GM15510 (cell line): ENCODE data around the gene KIAA0319L.

Experiments used
- POLR2A ChIP-seq: IDR thresholded peaks from 3 replicates; pipeline ENCODE4 v1.6.1; 2011; ENCODE audit warnings: borderline replicate concordance; ENCODE audit not compliant: insufficient read length; ENCODE audit errors: extremely low read depth

KIAA0319L gene

DNA sequence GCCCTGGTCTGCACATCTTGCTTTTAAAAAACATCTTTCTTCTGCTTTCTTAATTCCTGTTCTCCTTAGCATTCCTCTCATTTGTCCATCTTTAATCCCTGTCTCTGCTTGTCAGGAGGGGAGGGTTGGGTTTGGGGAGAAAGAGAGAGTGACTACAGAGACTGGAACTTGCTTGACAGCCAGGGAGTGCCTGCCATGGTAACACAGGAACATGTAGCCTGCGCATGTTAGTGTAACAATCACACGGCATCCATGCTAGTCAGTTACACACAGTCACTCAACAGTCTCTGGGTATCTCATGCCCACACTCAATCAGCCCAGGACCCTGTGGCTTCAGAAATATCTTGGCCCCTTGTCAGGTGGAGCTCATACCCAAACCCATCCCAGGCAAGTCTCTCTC, 15.1 kb upstream of the KIAA0319L start:
- TF ChIP-seq POLR2A, result no peak

- no peak for TF ChIP-seq POLR2A
Observed at GRCh38 chr1:35571263-35571662, 14.1 kb upstream of the KIAA0319L start.

GRCh38 chr1:35570589-35571137, 13.5 kb upstream of the KIAA0319L start:
- TF ChIP-seq POLR2A, result no peak

GRCh38 chr1:35569936-35570335, 12.7 kb upstream of the KIAA0319L start:
- no peak for TF ChIP-seq POLR2A

GRCh38 chr1:35568975-35569395, 11.8 kb upstream of the KIAA0319L start:
- TF ChIP-seq POLR2A, result no peak

DNA sequence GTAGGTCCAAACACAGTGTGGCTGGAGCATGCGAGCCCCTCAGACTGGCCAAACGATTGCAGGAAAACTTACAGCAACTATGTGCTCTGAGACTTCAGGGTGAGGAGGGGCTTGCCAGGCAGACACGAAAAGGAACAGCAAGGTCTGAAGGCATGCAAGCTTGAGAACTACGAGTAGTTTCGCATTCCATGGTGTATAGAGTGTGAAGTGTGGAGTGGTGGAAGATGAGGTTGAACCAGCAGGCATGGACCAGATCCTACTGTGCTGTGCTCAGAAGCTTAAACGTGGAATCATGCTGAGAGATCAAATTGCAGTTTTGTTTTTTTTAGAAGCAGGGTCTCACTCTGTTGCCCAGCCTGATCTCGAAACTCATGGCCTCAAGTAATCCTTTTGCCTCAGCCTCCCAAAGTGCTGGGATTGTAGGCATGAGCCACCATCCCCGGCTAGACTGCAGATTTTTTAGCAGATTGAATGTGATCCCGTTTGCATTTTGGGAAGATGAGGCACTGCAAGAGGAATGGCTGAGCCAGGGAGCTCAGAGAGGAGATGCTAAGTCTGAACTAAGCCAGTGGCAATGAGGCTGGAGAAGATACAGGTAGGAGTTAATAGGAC, 10.8 kb upstream of the KIAA0319L start:
- TF ChIP-seq POLR2A, result no peak

DNA sequence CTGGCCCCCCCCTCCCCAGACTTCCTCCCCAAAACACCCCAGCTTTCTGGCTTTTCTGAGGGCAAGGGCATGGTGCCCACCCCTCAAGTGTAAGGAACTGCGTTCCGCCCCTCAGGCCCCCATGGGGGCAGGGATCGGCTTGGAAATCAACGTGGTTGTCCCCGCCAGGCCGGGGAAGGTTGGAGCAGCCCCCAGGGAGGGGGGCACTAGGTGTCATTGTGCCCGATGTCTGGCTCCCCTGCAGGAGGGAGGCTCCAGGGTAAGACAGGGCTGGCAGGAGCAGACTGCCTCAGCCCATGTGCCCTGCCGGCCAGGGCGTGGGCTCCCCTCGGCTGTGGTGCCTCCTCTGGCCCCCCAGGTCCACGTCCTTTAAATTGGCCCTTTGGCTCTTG, 8.5 kb upstream of the KIAA0319L start:
- TF ChIP-seq POLR2A, result no peak

DNA sequence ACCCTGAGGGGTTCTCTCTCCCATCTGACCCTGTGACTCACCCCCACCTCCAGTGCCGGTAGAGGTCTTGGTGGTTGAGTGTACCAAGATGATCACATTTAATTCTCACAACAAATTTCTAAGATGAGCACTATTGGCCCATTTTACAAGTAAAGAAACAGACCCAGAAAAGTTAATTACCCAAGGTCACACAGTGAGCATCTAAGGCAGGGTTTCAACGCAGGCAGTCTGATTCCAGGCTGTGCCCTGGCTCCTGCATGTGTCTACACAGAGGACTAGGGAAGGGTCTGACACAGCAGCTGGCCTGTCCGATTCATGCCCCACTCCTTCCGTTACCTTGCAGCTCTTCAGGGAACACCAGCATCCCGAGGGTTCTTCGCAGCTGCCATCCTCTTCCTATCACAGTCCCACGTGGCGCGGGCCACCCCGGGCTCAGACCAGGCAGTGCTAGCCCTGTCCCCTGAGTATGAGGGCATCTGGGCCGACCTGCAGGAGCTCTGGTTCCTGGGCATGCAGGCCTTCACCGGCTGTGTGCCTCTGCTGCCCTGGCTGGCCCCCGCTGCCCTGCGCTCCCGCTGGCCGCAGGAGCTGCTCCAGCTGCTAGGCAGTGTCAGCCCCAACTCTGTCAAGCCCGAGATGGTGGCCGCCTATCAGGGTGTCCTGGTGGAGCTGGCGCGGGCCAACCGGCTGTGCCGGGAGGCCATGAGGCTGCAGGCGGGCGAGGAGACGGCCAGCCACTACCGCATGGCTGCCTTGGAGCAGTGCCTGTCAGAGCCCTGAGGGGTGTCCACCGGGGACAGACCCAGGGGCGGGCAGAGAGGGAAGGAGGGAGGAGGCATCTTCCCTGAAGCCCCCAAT, 7.9 kb upstream of the KIAA0319L start:
- TF ChIP-seq POLR2A, result no peak

DNA sequence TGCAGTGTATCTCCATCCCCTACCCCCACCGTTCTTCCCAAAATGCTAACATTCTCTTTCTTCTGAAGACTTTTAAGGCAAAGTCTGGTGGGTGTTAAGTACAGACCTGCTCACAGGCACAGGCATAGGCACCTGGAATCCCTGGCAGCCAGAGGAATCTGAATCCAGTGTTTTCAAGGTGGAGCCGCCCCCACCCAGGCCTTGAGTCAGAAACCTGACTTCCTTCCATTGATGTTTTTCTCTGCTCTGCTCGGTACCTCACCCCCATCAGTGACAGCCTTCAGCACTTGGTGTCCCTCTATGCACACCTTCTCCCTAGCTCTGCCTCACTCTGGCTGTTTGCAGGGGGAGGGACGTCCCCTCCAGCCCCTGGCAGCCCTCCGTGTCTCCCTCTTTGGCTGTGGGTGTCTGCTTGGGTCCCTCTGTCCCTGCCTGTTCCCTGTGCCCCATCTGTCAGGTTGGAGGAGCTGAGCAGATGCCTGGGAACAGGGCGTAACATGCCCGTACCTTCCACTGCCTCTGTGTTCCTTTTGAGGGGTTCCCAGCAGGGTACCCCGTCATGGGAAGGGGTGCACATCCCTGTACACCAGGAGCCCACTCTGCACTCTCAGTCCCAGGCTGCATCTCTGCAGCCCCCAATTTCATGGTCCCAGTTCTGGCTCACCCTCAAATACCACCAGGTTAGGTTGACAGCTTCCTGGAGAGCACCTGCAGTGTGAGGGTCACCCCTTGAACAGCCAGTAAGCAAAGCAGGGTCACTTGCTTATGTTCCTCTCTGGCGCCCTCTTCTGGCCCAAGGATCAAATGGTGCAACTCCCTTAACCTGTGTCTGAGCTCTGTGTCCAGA, 7.1 kb upstream of the KIAA0319L start:
- no peak for TF ChIP-seq POLR2A

- no peak for TF ChIP-seq POLR2A
Observed at GRCh38 chr1:35563166-35563565, 6.0 kb upstream of the KIAA0319L start.

DNA sequence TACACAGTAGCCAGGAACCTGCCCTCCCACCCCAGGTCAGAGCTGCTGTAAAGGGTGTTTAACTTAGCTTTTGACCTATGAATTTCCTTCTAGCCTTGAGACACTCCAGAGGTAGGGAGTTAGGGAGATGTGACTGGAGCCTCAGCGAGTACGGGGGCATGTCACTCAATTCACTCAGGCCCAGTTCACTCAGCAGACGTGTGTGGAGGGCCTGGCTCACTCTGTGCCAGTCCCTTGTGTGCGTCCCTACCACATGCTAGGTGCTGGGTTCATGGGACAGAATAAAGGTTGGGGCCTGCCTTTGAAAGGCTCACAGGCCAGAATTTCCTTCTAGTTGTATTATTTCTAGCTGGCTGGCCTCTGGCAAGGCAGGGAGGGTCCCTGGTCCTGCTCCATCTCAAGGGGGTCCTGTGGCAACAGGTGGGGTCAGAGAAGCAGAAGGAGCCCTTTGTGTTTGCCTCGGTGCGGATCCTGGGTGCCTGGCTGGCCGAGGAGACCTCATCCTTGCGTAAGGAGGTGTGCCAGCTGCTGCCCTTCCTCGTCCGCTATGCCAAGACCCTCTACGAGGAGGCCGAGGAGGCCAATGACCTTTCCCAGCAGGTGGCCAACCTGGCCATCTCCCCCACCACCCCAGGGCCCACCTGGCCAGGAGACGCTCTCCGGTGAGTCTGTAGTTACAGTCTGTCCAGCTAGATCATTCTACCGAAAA, 4.9 kb upstream of the KIAA0319L start:
- no peak for TF ChIP-seq POLR2A

GRCh38 chr1:35561297-35561971, 4.2 kb upstream of the KIAA0319L start:
- no peak for TF ChIP-seq POLR2A

GRCh38 chr1:35560256-35561225, 3.3 kb upstream of the KIAA0319L start:
- no peak for TF ChIP-seq POLR2A
